ENCODE measurements around the gene ZNF366. TPM values are rescaled to one million over a fixed set of nuclear protein-coding genes. Genes with fewer than 3 reads are reported as not detected.

ZNF366 gene
- total and polyA plus RNA-seq, 2 of the 13 experiments (the other 11 are each of a cell fraction or from before 2014, with no cell fraction given) = not detected

DNA sequence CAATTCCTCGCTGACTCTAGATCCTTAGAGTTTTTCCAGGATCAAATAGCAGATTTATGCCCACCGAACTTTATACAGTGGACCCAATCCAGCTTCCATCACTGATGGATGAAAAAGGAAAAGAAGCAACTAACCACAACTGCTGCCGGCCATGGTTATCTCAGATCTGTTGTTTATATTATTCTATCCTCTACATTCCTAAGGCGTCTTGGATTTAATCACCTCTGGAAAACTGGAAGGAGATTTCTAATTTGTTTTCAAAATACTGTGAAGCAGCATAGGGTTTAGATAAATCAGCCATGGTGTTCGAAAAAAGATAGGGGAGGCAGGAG, 663 bp upstream of the ZNF366 start:
- DNase-seq (ENCODE audit: low spot score) (no peak), FAIRE-seq (no peak), ATAC-seq (no peak)
- ChIA-PET POLR2A (no interaction called here), CTCF (ENCODE audit: low intra/inter-chr PET ratio, low total read pairs) (no interaction called here)
- Histone ChIP-seq H3K9me3 (ENCODE audit: low read length) (no peaks in the 10 kb centered on the region), H3K27me3 (ENCODE audit: control insufficient read depth in 1 of 2, insufficient read depth in 2 of 2, low read length in 2 of 2) (peaks cover 2 to 36% of the 10 kb centered on the region in 2 experiments; a peak in 4 of 5 replicates), H2AFZ (ENCODE audit: low read length) (no peak overlapping the region), H3K4me3 (replicated peaks in 1 of 3; ENCODE audit: insufficient read depth in 1 of 3, low read depth in 2 of 3, low read length in 3 of 3) (no peak overlapping the region), H4K20me1 (ENCODE audit: insufficient read depth, low read length) (no peaks in the 10 kb centered on the region), H3K36me3 (replicated peaks in 1 of 2; ENCODE audit: control insufficient read depth in 1 of 2, insufficient read depth in 2 of 2, low read length in 2 of 2) (no peaks in the 10 kb centered on the region), H3K79me2 (ENCODE audit: insufficient read depth, low read length) (no peaks in the 10 kb centered on the region), H3K27ac (ENCODE audit: extremely low read length, insufficient read depth, low read length) (no peak overlapping the region), H3K9ac (ENCODE audit: insufficient read depth, low read depth, low read length) (no peak overlapping the region), H3K4me2 (ENCODE audit: low read depth, low read length) (no peak overlapping the region), H3K4me1 (ENCODE audit: insufficient read depth, low read length) (no peaks in the 10 kb centered on the region)
- 19% methylated on average over 5 of the region's 5 CpGs for WGBS (ENCODE audit: low lambda C conversion rate)
- TF ChIP-seq, protein P1, sequence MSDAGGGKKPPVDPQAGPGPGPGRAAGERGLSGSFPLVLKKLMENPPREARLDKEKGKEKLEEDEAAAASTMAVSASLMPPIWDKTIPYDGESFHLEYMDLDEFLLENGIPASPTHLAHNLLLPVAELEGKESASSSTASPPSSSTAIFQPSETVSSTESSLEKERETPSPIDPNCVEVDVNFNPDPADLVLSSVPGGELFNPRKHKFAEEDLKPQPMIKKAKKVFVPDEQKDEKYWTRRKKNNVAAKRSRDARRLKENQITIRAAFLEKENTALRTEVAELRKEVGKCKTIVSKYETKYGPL (CRISPR knock-in tag; IDR thresholded peaks at IDR 0.05) = no peak
- TF ChIP-seq SCMH1 (CRISPR knock-in tag; IDR thresholded peaks at IDR 0.05; ENCODE audit: borderline replicate concordance) (no peak), KAT7 (CRISPR knock-in tag; IDR thresholded peaks at IDR 0.05; ENCODE audit: borderline replicate concordance) (no peak), NONO (IDR thresholded peaks at IDR 0.05) (no peak), NONO (CRISPR knock-in tag; conservative IDR thresholded peaks at IDR 0.05) (no peak), ZNF572 (CRISPR knock-in tag; IDR thresholded peaks at IDR 0.05) (no peak), AGO2 (optimal IDR thresholded peaks at IDR 0.05; ENCODE audit: low read depth, low read length) (no peak), ZFYVE20 (CRISPR knock-in tag; IDR thresholded peaks at IDR 0.05; ENCODE audit: borderline replicate concordance, low read depth) (no peak), XRCC5 (optimal IDR thresholded peaks at IDR 0.05; ENCODE audit: low read length) (no peak), ZNF674 (CRISPR knock-in tag; IDR thresholded peaks at IDR 0.05; ENCODE audit: low read depth) (no peak), PRPF4 (IDR thresholded peaks at IDR 0.05; ENCODE audit: low read depth, low read length, poor library complexity, severe bottlenecking) (no peak), NCOA5 (CRISPR knock-in tag; IDR thresholded peaks at IDR 0.05) (no peak), CHD4 (IDR thresholded peaks at IDR 0.05; ENCODE audit: borderline replicate concordance, low read length) (no peak), GZF1 (CRISPR knock-in tag; IDR thresholded peaks at IDR 0.05) (no peak), MBNL3 (CRISPR knock-in tag; conservative IDR thresholded peaks at IDR 0.05) (no peak), ZSCAN9 (CRISPR knock-in tag; IDR thresholded peaks at IDR 0.05; ENCODE audit: borderline replicate concordance) (no peak)
- TF ChIP-seq, protein P2, sequence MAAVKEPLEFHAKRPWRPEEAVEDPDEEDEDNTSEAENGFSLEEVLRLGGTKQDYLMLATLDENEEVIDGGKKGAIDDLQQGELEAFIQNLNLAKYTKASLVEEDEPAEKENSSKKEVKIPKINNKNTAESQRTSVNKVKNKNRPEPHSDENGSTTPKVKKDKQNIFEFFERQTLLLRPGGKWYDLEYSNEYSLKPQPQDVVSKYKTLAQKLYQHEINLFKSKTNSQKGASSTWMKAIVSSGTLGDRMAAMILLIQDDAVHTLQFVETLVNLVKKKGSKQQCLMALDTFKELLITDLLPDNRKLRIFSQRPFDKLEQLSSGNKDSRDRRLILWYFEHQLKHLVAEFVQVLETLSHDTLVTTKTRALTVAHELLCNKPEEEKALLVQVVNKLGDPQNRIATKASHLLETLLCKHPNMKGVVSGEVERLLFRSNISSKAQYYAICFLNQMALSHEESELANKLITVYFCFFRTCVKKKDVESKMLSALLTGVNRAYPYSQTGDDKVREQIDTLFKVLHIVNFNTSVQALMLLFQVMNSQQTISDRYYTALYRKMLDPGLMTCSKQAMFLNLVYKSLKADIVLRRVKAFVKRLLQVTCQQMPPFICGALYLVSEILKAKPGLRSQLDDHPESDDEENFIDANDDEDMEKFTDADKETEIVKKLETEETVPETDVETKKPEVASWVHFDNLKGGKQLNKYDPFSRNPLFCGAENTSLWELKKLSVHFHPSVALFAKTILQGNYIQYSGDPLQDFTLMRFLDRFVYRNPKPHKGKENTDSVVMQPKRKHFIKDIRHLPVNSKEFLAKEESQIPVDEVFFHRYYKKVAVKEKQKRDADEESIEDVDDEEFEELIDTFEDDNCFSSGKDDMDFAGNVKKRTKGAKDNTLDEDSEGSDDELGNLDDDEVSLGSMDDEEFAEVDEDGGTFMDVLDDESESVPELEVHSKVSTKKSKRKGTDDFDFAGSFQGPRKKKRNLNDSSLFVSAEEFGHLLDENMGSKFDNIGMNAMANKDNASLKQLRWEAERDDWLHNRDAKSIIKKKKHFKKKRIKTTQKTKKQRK (IDR thresholded peaks at IDR 0.05; ENCODE audit: low read length) = no peak
- TF ChIP-seq, protein P3, sequence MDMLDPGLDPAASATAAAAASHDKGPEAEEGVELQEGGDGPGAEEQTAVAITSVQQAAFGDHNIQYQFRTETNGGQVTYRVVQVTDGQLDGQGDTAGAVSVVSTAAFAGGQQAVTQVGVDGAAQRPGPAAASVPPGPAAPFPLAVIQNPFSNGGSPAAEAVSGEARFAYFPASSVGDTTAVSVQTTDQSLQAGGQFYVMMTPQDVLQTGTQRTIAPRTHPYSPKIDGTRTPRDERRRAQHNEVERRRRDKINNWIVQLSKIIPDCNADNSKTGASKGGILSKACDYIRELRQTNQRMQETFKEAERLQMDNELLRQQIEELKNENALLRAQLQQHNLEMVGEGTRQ (IDR thresholded peaks at IDR 0.05; ENCODE audit: low read depth, low read length) = no peak
- TF ChIP-seq, protein P3 (CRISPR knock-in tag; IDR thresholded peaks at IDR 0.05; ENCODE audit: borderline replicate concordance) = no peak
- intact Hi-C loops (cut with micrococcal nuclease; ENCODE audit: unreplicated experiment) (no loop called here), in situ Hi-C loops (cut with HindIII; ENCODE audit: extremely low pct_ligation_motif_present, low pct_unique_long_range_greater_than_20kb) (no loop called here)
- no TSS peak for BruUV-seq (replicated peaks)

Measured in HepG2 (cell line).